DND-41 (cell line): ENCODE measurements around the gene CREB1.

Experiments
- ATAC-seq: fragments of 200-7000 bp; cut with Tn5 transposase; 3 replicates; pipeline ENCODE4 v1.9.1; 2021; ENCODE audit warnings: low read depth; ENCODE audit not compliant: insufficient read depth
- DNase-seq: peaks from one replicate; pipeline ENCODE4 v3.0.0-alpha.2; 2020
- H2AFZ ChIP-seq: 2 replicates; pipeline ENCODE4 v1.6.0; 2012; ENCODE audit warnings: low read depth, low read length
- H3K27ac ChIP-seq: 2 replicates; pipeline ENCODE4 v1.5.1; 2012; ENCODE audit warnings: low read length, inconsistent platforms
- H3K27me3 ChIP-seq: fragments of 200-600 bp; sonication (generic); 2 replicates; pipeline ENCODE4 v1.6.0; 2012; ENCODE audit warnings: low read length, mild to moderate bottlenecking, inconsistent platforms; ENCODE audit not compliant: insufficient read depth, poor library complexity
- H3K36me3 ChIP-seq: 2 replicates; pipeline ENCODE4 v1.5.1; 2012; ENCODE audit warnings: low read length, inconsistent platforms; ENCODE audit not compliant: insufficient read depth
- H3K4me1 ChIP-seq: 2 replicates; pipeline ENCODE4 v1.5.1; 2012; ENCODE audit warnings: mild to moderate bottlenecking, low read length; ENCODE audit not compliant: insufficient read depth
- H3K4me2 ChIP-seq: 2 replicates; pipeline ENCODE4 v1.6.0; 2012; ENCODE audit warnings: mild to moderate bottlenecking, moderate library complexity, low read length, inconsistent platforms; ENCODE audit not compliant: insufficient read depth
- H3K4me3 ChIP-seq, 2 experiments: fragments of 200-600 bp in 1 of 2; shearing (Covaris generic) in 1 of 2; 2 replicates each; pipeline ENCODE4 v1.5.1; 2012 to 2016; ENCODE audit warnings: inconsistent platforms in 2 of 2, low read length in 2 of 2, mild to moderate bottlenecking in 2 of 2, low read depth in 1 of 2, moderate library complexity in 1 of 2
- H3K79me2 ChIP-seq: 2 replicates; pipeline ENCODE4 v1.6.0; 2012; ENCODE audit warnings: low read length, inconsistent platforms; ENCODE audit not compliant: insufficient read depth
- H3K9ac ChIP-seq: 2 replicates; pipeline ENCODE4 v1.6.0; 2012; ENCODE audit warnings: low read depth, mild to moderate bottlenecking, inconsistent platforms, low read length, moderate library complexity
- H3K9me3 ChIP-seq: 2 replicates; pipeline ENCODE4 v1.5.1; 2012; ENCODE audit warnings: low read length, moderate library complexity, mild to moderate bottlenecking, inconsistent platforms; ENCODE audit not compliant: insufficient read depth, severe bottlenecking
- H4K20me1 ChIP-seq: 2 replicates; pipeline ENCODE4 v1.6.0; 2012; ENCODE audit warnings: low read length; ENCODE audit not compliant: insufficient read depth
- EZH2 ChIP-seq: IDR thresholded peaks from 3 replicates; pipeline ENCODE4 v1.6.1; 2012; ENCODE audit warnings: borderline replicate concordance, low read depth, mild to moderate bottlenecking, moderate library complexity, low read length, inconsistent platforms; ENCODE audit not compliant: severe bottlenecking
- TF ChIP-seq, protein P1 (sequence below): IDR thresholded peaks from 2 replicates; pipeline ENCODE4 v1.5.1; 2012; ENCODE audit warnings: borderline replicate concordance, low read length, moderate library complexity, mild to moderate bottlenecking; ENCODE audit not compliant: poor library complexity, severe bottlenecking; ENCODE audit errors: extremely low read depth

The CREB1 gene

DNA sequence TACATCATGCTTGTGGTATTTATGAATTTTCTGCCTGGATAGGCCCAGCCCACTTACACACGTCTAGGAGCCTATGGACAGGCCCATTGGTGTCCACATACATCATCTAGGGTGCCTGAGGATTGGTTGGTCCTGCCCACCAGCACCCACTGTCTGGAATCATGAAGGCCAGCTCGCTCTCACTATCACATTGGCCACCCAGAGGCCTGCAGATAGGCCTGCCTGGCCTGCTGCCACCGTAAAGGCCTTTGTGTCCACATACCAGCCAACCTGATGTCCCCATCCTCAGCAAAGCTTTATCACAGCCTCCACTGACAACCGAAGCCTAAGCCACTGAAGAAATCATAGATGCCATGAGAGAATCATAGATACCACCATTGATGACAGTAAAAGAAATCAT, 55.2 kb downstream of the CREB1 start:
- no peaks in the 10 kb centered on the region for H4K20me1 ChIP-seq
- peaks cover 92% of the 10 kb centered on the region for H3K36me3 ChIP-seq
- H3K9ac ChIP-seq, result no peak overlapping the region
- H3K27me3 ChIP-seq, result no peaks in the 10 kb centered on the region
- H3K4me1 ChIP-seq, result no peaks in the 10 kb centered on the region
- peaks cover 19% of the 10 kb centered on the region for H3K79me2 ChIP-seq
- no peak overlapping the region for H2AFZ ChIP-seq
- TF ChIP-seq EZH2, result no peak
- TF ChIP-seq, protein P1, sequence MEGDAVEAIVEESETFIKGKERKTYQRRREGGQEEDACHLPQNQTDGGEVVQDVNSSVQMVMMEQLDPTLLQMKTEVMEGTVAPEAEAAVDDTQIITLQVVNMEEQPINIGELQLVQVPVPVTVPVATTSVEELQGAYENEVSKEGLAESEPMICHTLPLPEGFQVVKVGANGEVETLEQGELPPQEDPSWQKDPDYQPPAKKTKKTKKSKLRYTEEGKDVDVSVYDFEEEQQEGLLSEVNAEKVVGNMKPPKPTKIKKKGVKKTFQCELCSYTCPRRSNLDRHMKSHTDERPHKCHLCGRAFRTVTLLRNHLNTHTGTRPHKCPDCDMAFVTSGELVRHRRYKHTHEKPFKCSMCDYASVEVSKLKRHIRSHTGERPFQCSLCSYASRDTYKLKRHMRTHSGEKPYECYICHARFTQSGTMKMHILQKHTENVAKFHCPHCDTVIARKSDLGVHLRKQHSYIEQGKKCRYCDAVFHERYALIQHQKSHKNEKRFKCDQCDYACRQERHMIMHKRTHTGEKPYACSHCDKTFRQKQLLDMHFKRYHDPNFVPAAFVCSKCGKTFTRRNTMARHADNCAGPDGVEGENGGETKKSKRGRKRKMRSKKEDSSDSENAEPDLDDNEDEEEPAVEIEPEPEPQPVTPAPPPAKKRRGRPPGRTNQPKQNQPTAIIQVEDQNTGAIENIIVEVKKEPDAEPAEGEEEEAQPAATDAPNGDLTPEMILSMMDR, result no peak
- no peak for DNase-seq
- no peak overlapping the region for H3K27ac ChIP-seq
- H3K4me2 ChIP-seq, result no peak overlapping the region
- no peak for ATAC-seq
- no peak overlapping the region for H3K4me3 ChIP-seq
- no peaks in the 10 kb centered on the region for H3K9me3 ChIP-seq

DNA sequence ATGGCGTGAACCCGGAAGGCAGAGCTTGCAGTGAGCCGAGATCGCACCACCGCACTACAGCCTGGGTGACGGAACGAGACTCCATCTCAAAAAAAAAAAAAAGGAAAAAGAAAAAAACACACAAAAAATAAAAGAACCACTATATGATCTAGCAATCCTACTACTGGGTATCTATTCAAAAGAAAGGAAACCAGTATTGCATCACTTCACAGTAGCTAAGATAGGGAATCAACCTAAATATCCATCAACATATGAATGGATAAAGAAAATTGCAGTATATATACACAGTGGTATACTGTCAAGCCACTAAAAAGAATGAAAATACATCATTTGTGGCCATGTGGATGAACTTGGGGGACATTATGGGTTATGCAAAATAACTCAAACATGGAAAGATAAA, 57.5 kb downstream of the CREB1 start:
- H3K79me2 ChIP-seq, result peaks cover 20% of the 10 kb centered on the region
- ATAC-seq (no peak), DNase-seq (no peak)
- H2AFZ ChIP-seq, result no peak overlapping the region
- TF ChIP-seq, protein P1, result no peak
- no peak for TF ChIP-seq EZH2
- no peak overlapping the region for H3K4me2 ChIP-seq
- H3K9me3 ChIP-seq, result peaks cover 20% of the 10 kb centered on the region
- H3K4me3 ChIP-seq, result no peak overlapping the region
- peaks cover 91% of the 10 kb centered on the region for H3K36me3 ChIP-seq
- H3K9ac ChIP-seq, result no peak overlapping the region
- H3K27ac ChIP-seq, result no peak overlapping the region
- no peaks in the 10 kb centered on the region for H3K4me1 ChIP-seq
- H4K20me1 ChIP-seq, result no peaks in the 10 kb centered on the region
- H3K27me3 ChIP-seq, result no peaks in the 10 kb centered on the region

DNA sequence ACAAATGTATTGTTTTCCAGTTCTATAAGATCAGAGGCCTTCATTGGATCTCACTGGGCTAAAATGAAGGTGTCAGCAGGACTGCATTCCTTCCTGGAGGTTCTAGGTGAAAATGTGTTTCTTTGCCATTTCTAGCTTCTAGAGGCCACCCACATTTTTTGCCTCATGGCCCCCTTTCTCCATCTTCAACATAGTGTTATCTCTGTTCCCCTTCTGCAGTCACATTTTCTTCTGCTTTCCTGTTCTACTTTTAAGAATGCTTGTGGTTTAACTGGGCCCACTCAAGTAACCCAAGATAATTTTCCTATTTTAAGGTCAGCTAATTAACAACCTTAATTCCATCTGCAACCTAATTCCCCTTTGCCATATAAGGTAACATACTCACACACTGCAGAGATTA, 59.4 kb downstream of the CREB1 start:
- peaks cover 92% of the 10 kb centered on the region for H3K36me3 ChIP-seq
- peaks cover 18% of the 10 kb centered on the region for H3K79me2 ChIP-seq
- TF ChIP-seq, protein P1, result no peak
- TF ChIP-seq EZH2, result no peak
- H2AFZ ChIP-seq, result no peak overlapping the region
- H3K9ac ChIP-seq, result no peak overlapping the region
- no peak for ATAC-seq
- H3K4me1 ChIP-seq, result no peaks in the 10 kb centered on the region
- peaks cover 20% of the 10 kb centered on the region for H3K9me3 ChIP-seq
- no peak overlapping the region for H3K27ac ChIP-seq
- no peaks in the 10 kb centered on the region for H3K27me3 ChIP-seq
- DNase-seq, result no peak
- no peaks in the 10 kb centered on the region for H4K20me1 ChIP-seq
- H3K4me3 ChIP-seq, result no peak overlapping the region
- H3K4me2 ChIP-seq, result no peak overlapping the region

DNA sequence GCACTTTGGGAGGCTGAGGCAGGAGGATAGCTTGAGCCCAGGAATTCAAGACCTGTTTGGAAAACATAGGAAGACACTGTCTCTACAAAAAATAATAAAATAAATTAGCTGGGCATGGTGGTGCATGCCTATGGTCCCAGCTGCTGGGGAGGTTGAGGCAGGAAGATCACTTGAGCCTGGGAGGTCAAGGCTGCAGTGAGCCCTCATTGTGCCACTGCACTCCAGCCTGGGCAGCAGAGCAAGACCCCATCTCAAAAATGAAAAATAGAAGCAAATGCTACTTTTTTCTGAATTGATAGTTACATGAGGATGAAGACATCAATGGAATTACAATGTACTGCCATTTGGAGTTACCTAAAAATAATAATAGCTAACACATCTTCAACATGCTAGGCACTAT, 63.5 kb downstream of the CREB1 start:
- H3K9ac ChIP-seq, result no peak overlapping the region
- DNase-seq, result no peak
- no peak for ATAC-seq
- H3K36me3 ChIP-seq, result peaks cover 96% of the 10 kb centered on the region
- no peak overlapping the region for H3K27ac ChIP-seq
- H3K79me2 ChIP-seq, result peaks cover 16% of the 10 kb centered on the region
- H3K27me3 ChIP-seq, result no peaks in the 10 kb centered on the region
- no peaks in the 10 kb centered on the region; the same call in 1 of the 2 replicates for H4K20me1 ChIP-seq
- no peak overlapping the region for H3K4me3 ChIP-seq
- H3K4me2 ChIP-seq, result no peak overlapping the region
- no peak for TF ChIP-seq EZH2
- TF ChIP-seq, protein P1, result no peak
- no peak overlapping the region for H2AFZ ChIP-seq
- peaks cover 20% of the 10 kb centered on the region for H3K9me3 ChIP-seq
- no peaks in the 10 kb centered on the region for H3K4me1 ChIP-seq
